ENCODE results near the gene RTL3. TPM values are rescaled to one million over a fixed set of nuclear protein-coding genes. Genes with fewer than 3 reads are reported as not detected.
A peak's percentile ranks its signal among the peaks of the same experiment; 100 is the strongest.

The RTL3 gene
- total RNA-seq, 4 donors from 2014 or later, result 3.2 to 10.0 (median 6.8) TPM

DNA sequence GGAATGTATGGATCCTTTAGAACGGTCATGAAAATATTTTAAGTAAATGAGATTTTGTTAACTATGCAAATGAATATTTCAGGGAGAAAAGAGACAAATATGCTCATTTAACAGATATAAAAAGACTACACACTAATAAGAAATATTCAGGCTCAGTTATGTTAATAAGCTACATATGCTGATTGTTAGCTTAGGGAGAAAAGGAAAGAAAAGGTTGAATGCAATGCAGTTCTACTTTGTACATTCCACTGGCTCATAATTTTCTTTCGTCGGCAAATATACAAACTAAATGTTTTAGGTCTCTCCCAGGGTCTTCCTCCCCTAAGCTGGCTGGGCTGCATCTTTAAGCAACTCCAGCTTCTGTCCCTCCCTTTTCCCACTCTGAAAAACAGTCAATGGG is 2.7 kb upstream of the RTL3 start:
- no peak for TF ChIP-seq EP300 (IDR thresholded peaks at IDR 0.05)
- TF ChIP-seq, protein P1, sequence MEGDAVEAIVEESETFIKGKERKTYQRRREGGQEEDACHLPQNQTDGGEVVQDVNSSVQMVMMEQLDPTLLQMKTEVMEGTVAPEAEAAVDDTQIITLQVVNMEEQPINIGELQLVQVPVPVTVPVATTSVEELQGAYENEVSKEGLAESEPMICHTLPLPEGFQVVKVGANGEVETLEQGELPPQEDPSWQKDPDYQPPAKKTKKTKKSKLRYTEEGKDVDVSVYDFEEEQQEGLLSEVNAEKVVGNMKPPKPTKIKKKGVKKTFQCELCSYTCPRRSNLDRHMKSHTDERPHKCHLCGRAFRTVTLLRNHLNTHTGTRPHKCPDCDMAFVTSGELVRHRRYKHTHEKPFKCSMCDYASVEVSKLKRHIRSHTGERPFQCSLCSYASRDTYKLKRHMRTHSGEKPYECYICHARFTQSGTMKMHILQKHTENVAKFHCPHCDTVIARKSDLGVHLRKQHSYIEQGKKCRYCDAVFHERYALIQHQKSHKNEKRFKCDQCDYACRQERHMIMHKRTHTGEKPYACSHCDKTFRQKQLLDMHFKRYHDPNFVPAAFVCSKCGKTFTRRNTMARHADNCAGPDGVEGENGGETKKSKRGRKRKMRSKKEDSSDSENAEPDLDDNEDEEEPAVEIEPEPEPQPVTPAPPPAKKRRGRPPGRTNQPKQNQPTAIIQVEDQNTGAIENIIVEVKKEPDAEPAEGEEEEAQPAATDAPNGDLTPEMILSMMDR (IDR thresholded peaks at IDR 0.05), result no peak
- TF ChIP-seq POLR2AphosphoS5 (IDR thresholded peaks at IDR 0.05), result no peak
- no peak for TF ChIP-seq POLR2A (IDR thresholded peaks at IDR 0.05)
- ATAC-seq, result no peak
- Histone ChIP-seq H3K36me3 (no peaks in the 10 kb centered on the region), H3K4me3 (no peak overlapping the region), H3K4me1 (peaks cover 0 to 5% (median 0%) of the 10 kb centered on the region in 3 donors), H3K27ac (no peak overlapping the region), H3K9me3 (no peaks in the 10 kb centered on the region), H3K27me3 (no peaks in the 10 kb centered on the region)
- WGBS, 2 donors (ENCODE audit: low coverage in 1 of 2), result 49 to 56% methylated on average over 2 to 3 of the region's 3 CpGs

DNA sequence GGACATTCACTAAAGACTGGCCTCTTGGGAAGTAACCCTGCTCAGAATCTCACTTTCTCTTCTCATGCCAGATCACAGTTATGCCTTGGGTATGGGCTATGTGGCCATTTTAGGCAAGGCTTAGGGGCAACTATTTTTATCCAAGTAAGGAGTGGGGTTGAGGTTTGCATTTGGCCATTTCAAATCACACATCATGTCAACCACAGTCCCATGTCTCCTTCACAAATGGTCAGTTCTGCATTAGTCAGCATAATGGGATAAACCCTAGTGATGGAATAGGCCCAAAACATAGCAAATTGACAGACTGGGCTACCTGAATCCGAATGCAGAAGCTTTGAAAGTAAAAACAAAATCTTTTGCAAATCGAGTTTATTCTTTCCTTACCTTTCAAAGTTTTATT is 827 bp upstream of the RTL3 start:
- peaks cover 0 to 5% (median 0%) of the 10 kb centered on the region in 3 donors for H3K4me1 ChIP-seq
- WGBS, 2 donors (ENCODE audit: low coverage in 1 of 2), result 14 to 20% methylated on average over 1 of the region's 2 CpGs
- TF ChIP-seq POLR2A (IDR thresholded peaks at IDR 0.05) (no peak), POLR2AphosphoS5 (IDR thresholded peaks at IDR 0.05) (no peak), EP300 (IDR thresholded peaks at IDR 0.05) (no peak)
- TF ChIP-seq, protein P1 (IDR thresholded peaks at IDR 0.05), result no peak
- no peak overlapping the region for H3K4me3 ChIP-seq
- H3K36me3 ChIP-seq, result no peaks in the 10 kb centered on the region
- ATAC-seq, result no peak
- no peaks in the 10 kb centered on the region for H3K9me3 ChIP-seq
- no peaks in the 10 kb centered on the region for H3K27me3 ChIP-seq
- peak overlapping the region; percentile 42 to 64 (median 62) for H3K27ac ChIP-seq

DNA sequence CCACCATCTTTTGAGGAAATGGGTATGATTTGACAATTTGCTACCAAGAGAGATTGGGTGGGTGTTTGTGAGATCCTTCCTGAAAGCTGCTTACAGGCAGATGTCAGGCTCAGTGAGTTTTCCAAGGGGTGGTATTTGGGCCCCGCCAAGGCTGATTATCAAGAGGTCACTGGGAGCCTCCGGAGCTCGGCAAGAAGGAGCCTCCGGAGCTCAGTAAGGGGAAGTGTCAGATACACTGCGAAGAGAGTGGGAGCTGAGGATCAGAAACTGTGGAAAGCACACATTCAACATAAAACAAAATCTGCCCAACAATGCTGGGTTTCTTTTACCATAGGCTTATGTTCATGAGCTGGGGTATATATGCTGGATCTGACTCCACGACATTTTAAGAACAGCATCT is 714 bp downstream of the RTL3 start:
- Histone ChIP-seq H3K4me1 (peaks cover 0 to 5% (median 0%) of the 10 kb centered on the region in 3 donors), H3K9me3 (no peaks in the 10 kb centered on the region), H3K36me3 (no peaks in the 10 kb centered on the region), H3K4me3 (peak overlapping the region in 1 of 2 donors; percentile 8), H3K27me3 (no peaks in the 10 kb centered on the region), H3K27ac (peak overlapping the region in 2 of 4 donors; percentile 56 to 64)
- ATAC-seq, result no peak
- 79 to 90% methylated on average over 3 to 4 of the region's 6 CpGs for WGBS, 2 donors (ENCODE audit: low coverage in 1 of 2)
- TF ChIP-seq, protein P1 (IDR thresholded peaks at IDR 0.05), result no peak
- no peak for TF ChIP-seq POLR2AphosphoS5 (IDR thresholded peaks at IDR 0.05)
- TF ChIP-seq POLR2A (IDR thresholded peaks at IDR 0.05), result no peak
- TF ChIP-seq EP300 (IDR thresholded peaks at IDR 0.05), result no peak

DNA sequence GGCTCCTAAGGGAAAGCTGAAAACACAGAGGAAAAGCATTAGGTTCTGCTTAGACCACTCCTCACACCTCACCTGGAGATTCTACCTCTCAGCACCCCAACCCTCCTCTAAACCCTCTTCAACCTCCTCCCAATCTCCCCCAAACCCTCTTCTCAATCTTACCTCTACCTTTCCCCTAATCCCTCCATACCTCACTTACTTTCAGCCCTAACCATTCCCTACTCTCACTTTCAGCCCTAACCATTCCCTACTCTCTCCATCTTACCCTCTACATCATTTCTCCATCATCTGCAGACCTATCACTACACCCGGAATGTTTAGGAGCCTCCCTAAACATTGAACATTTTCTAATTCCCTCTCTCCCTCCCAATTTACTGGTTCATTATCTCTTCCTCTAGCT is 3.5 kb downstream of the RTL3 start:
- peaks cover 0 to 11% (median 0%) of the 10 kb centered on the region in 3 donors for H3K4me1 ChIP-seq
- no peak overlapping the region for H3K4me3 ChIP-seq
- H3K9me3 ChIP-seq, result no peaks in the 10 kb centered on the region
- WGBS, 2 donors (ENCODE audit: low coverage in 1 of 2), result 73 to 80% methylated on average over 1 of the region's 1 CpG
- TF ChIP-seq, protein P1 (IDR thresholded peaks at IDR 0.05), result no peak
- TF ChIP-seq POLR2AphosphoS5 (IDR thresholded peaks at IDR 0.05), result no peak
- TF ChIP-seq EP300 (IDR thresholded peaks at IDR 0.05), result no peak
- no peak for TF ChIP-seq POLR2A (IDR thresholded peaks at IDR 0.05)
- no peak for ATAC-seq
- H3K27me3 ChIP-seq, result no peaks in the 10 kb centered on the region
- H3K36me3 ChIP-seq, result no peaks in the 10 kb centered on the region
- H3K27ac ChIP-seq, result no peak overlapping the region

DNA sequence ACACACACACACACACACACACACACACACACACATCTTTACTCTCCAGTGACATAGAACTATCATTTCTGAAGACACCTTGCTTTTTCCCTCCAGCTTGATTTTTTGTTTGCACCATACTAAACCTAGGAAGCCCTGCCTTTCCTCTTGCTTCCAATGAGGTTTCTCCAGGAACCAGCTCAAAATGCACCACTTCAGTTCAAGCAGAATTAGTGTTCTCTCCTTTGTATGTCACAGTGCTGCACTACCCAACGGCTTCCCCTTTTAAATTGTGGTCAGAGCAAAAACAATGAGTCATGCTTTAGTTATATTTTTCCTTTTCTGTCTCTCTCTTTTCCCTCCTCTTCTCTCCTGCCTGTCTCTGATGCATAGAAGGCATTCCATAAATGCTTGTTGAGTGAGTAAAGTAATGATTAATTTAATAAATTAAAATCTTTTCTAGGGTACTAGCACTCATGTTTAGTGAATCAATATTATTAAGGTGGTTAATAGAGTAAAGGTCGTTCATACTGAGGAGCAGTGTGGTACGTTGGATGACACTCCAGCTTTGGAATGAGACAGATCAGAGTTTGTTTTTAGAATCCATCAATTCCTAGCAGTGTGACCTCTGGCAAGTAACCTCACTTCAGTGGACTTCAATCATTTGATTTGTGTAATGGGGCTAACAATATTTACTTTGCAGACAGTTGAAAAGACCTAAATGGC is 5.9 kb downstream of the RTL3 start:
- H3K9me3 ChIP-seq, result no peaks in the 10 kb centered on the region
- no peak overlapping the region for H3K4me3 ChIP-seq

More for the DNA sequence above, 5.9 kb downstream of the RTL3 start:
- TF ChIP-seq EP300 (IDR thresholded peaks at IDR 0.05), result no peak
- no peak for TF ChIP-seq POLR2A (IDR thresholded peaks at IDR 0.05)
- TF ChIP-seq POLR2AphosphoS5 (IDR thresholded peaks at IDR 0.05), result no peak
- TF ChIP-seq, protein P1 (IDR thresholded peaks at IDR 0.05), result no peak
- WGBS, 2 donors (ENCODE audit: low coverage in 1 of 2), result 3 to 13% methylated on average over 3 of the region's 3 CpGs
- no peaks in the 10 kb centered on the region for H3K36me3 ChIP-seq
- peaks cover 0 to 13% (median 0%) of the 10 kb centered on the region in 3 donors for H3K4me1 ChIP-seq
- H3K27me3 ChIP-seq, result no peaks in the 10 kb centered on the region
- H3K27ac ChIP-seq, result peak overlapping the region in 3 of 4 donors; percentile 3 to 53 (median 38)
- ATAC-seq, result peak; percentile 67

Data from gastroesophageal sphincter (tissue), 4 donors.